CD14-positive monocyte (primary cell): Measurements from ENCODE around the gene DPP6. TPM values are rescaled to one million over a fixed set of nuclear protein-coding genes. Genes with fewer than 3 reads are reported as not detected.

ENCODE experiments used
- DNase-seq, 3 donors: peaks; one replicate each; pipeline ENCODE4 v3.0.0-alpha.2; 2011 to 2022
- H2AFZ ChIP-seq: 2 replicates; pipeline ENCODE4 v1.6.0; 2012; ENCODE audit warnings: mild to moderate bottlenecking, low read depth, low read length, inconsistent platforms; ENCODE audit not compliant: insufficient read depth, poor library complexity, severe bottlenecking
- H3K27ac ChIP-seq, 2 donors: 1 replicate in 1 of 2; 2 replicates in 1 of 2; pipeline ENCODE4 v1.5.1; 2012 to 2013; ENCODE audit warnings: low read length in 2 of 2, control low read depth in 1 of 2, inconsistent platforms in 1 of 2, low read depth in 1 of 2, mild to moderate bottlenecking in 1 of 2
- H3K27me3 ChIP-seq, 2 donors: one replicate each; pipeline versions ENCODE4 v1.6.0 to v1.6.1; 2011 to 2013; ENCODE audit warnings: low read length in 2 of 2; ENCODE audit not compliant: control insufficient read depth in 2 of 2, insufficient read depth in 2 of 2
- H3K36me3 ChIP-seq, 2 donors: replicated peaks in 1 of 2; 1 replicate in 1 of 2; 2 replicates in 1 of 2; pipeline versions ENCODE4 v1.5.1 to v1.6.1; 2012 to 2013; ENCODE audit warnings: low read length in 2 of 2, control low read depth in 1 of 2, inconsistent platforms in 1 of 2, mild to moderate bottlenecking in 1 of 2; ENCODE audit not compliant: insufficient read depth in 2 of 2, control insufficient read depth in 1 of 2
- H3K4me1 ChIP-seq, 2 donors: 1 replicate in 1 of 2; 2 replicates in 1 of 2; pipeline versions ENCODE4 v1.5.1 to v1.6.1; 2012 to 2013; ENCODE audit warnings: low read length in 2 of 2, control low read depth in 1 of 2, inconsistent platforms in 1 of 2, mild to moderate bottlenecking in 1 of 2, moderate library complexity in 1 of 2; ENCODE audit not compliant: insufficient read depth in 2 of 2, control insufficient read depth in 1 of 2
- H3K4me2 ChIP-seq: replicated peaks from 2 replicates; pipeline ENCODE3; 2012; ENCODE audit warnings: low read length, moderate library complexity, mild to moderate bottlenecking; ENCODE audit not compliant: poor library complexity, severe bottlenecking; ENCODE audit errors: extremely low read depth
- H3K4me3 ChIP-seq, 3 experiments: fragments of 200-600 bp in 1 of 3; sonication (generic) in 1 of 3; replicated peaks in 1 of 3; 1 replicate in 2 of 3; 2 replicates in 1 of 3; pipeline ENCODE4 v1.5.1; 2011 to 2013; ENCODE audit warnings: low read length in 3 of 3, mild to moderate bottlenecking in 3 of 3, control low read depth in 2 of 3, low read depth in 2 of 3, inconsistent platforms in 1 of 3, moderate library complexity in 1 of 3
- H3K79me2 ChIP-seq: 2 replicates; pipeline ENCODE4 v1.6.0; 2012; ENCODE audit warnings: mild to moderate bottlenecking, control low read depth, inconsistent platforms, low read length, moderate library complexity; ENCODE audit not compliant: insufficient read depth
- H3K9ac ChIP-seq: 2 replicates; pipeline ENCODE4 v1.6.0; 2017; ENCODE audit warnings: low read length, mild to moderate bottlenecking; ENCODE audit not compliant: insufficient read depth, poor library complexity, severe bottlenecking
- H3K9me3 ChIP-seq, 2 donors: replicated peaks in 1 of 2; 1 replicate in 1 of 2; 2 replicates in 1 of 2; pipeline versions ENCODE4 v1.5.1 to v1.6.1; 2012 to 2013; ENCODE audit warnings: low read length in 2 of 2, control low read depth in 1 of 2; ENCODE audit not compliant: control insufficient read depth in 1 of 2, insufficient read depth in 1 of 2
- H4K20me1 ChIP-seq: 2 replicates; pipeline ENCODE4 v1.6.0; 2012; ENCODE audit warnings: mild to moderate bottlenecking, low read length, control low read depth, moderate library complexity; ENCODE audit not compliant: insufficient read depth
- H3K27ac Mint-ChIP-seq, 7 donors: one replicate each; pipeline ENCODE4 v1.8.0; 2020; ENCODE audit warnings: mild to moderate bottlenecking in 7 of 7, mixed read lengths in 7 of 7, moderate library complexity in 6 of 7, inconsistent platforms in 2 of 7
- H3K27me3 Mint-ChIP-seq, 3 donors: one replicate each; pipeline ENCODE4 v1.8.0; 2021 to 2022; ENCODE audit warnings: low read depth in 3 of 3, mild to moderate bottlenecking in 3 of 3, mixed read lengths in 3 of 3, moderate library complexity in 3 of 3, inconsistent platforms in 1 of 3
- H3K36me3 Mint-ChIP-seq, 2 donors: one replicate each; pipeline ENCODE4 v1.8.0; 2020; ENCODE audit warnings: mixed read lengths in 2 of 2, inconsistent platforms in 1 of 2, mild to moderate bottlenecking in 1 of 2
- H3K4me1 Mint-ChIP-seq: one replicate; pipeline ENCODE4 v1.8.0; 2020; ENCODE audit warnings: mild to moderate bottlenecking, mixed read lengths
- H3K4me3 Mint-ChIP-seq, 2 donors: one replicate each; pipeline ENCODE4 v1.8.0; 2020; ENCODE audit warnings: mild to moderate bottlenecking in 2 of 2, mixed read lengths in 2 of 2, moderate library complexity in 1 of 2
- H3K9me3 Mint-ChIP-seq, 7 donors: one replicate each; pipeline ENCODE4 v1.8.0; 2020 to 2022; ENCODE audit warnings: mixed read lengths in 7 of 7, mild to moderate bottlenecking in 6 of 7, moderate library complexity in 6 of 7, inconsistent platforms in 2 of 7
- CTCF ChIP-seq: fragments of 200-600 bp; IDR thresholded peaks from one replicate; pipeline ENCODE4 v1.8.0; 2022; ENCODE audit warnings: antibody characterized with exemption, mild to moderate bottlenecking
- WGBS: methylation state at CpG from one replicate; pipeline ENCODE4 v1.1.5; 2013; ENCODE audit warnings: missing lambda C conversion rate; ENCODE audit not compliant: insufficient coverage; 5-methylcytosine and 5-hydroxymethylcytosine counted together
- intact Hi-C, 2 donors: fragments of 100-400 bp; cut with micrococcal nuclease; formaldehyde crosslinking; loops; one replicate each; pipeline versions ENCODE4 v1.15.0 to v1.15.1; 2023
- polyA plus RNA-seq, 3 donors: library from polyadenylated mRNA; depleted of rRNA in 1 of 3; unstranded in 2 of 3; stranded (reverse) in 1 of 3; fragments of 300-500 nt in 2 of 3; fragments of >200 nt in 1 of 3; fragmentation: Illumina TruSeq in 2 of 3; gene quantifications; 1 replicate in 2 of 3; 2 replicates in 1 of 3; pipeline ENCODE4 v1.2.3, GENCODE V29; 2012 to 2021

DPP6 gene
- polyA plus RNA-seq, 3 donors: not detected

DNA sequence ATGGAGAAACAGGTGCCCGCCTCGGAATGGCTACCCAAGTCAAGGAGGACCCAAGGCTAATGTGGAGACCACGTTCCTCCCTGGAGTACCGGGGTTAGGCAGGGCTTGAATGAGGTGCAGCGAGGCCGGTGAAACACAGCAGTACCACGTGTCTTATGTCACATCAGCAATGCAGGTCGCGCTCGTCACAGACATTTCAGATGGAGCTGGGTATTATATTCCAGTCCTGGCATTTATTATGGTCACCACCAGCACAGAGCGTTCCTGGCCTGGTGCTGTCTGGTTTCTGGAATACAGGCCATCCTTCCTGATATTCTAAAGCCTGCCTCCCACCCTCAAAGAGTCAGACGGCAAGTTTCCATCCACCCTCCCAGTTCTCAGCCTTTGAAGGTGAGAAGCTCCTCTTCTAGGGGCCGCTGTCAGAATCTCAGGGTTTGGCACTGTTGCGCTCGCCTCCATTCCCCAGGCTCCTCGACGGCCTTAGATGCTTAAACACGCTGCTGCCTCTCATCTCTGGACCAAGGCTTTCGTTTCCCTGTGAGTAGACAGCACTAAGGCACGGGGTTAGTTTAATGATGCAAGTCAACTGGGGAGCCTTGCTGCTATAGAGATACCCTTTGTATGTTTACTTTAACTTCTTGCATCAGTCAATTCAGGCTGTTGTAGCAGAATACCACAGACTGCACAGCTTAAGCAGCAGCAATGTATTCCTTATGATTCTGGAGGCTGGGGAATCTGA is 377.6 kb downstream of the DPP6 start:
- peaks cover 2 to 26% (median 14%) of the 10 kb centered on the region in 7 donors for H3K9me3 Mint-ChIP-seq
- H3K4me3 Mint-ChIP-seq: no peak overlapping the region
- Histone ChIP-seq H3K4me2 (no peak overlapping the region), H3K79me2 (no peaks in the 10 kb centered on the region), H3K9me3 (peaks cover 31 to 37% of the 10 kb centered on the region in 2 donors), H3K4me3 (no peak overlapping the region), H3K4me1 (no peaks in the 10 kb centered on the region), H3K9ac (no peak overlapping the region), H2AFZ (no peak overlapping the region), H4K20me1 (no peaks in the 10 kb centered on the region), H3K27me3 (no peaks in the 10 kb centered on the region), H3K36me3 (no peaks in the 10 kb centered on the region), H3K27ac (no peak overlapping the region)
- intact Hi-C loops: no loop called here
- H3K27ac Mint-ChIP-seq: peak overlapping the region in 1 of 7 donors; percentile 60
- 83% methylated on average over 14 of the region's 20 CpGs for WGBS
- H3K4me1 Mint-ChIP-seq: no peaks in the 10 kb centered on the region
- TF ChIP-seq CTCF: no peak
- no peaks in the 10 kb centered on the region for H3K27me3 Mint-ChIP-seq
- H3K36me3 Mint-ChIP-seq: no peaks in the 10 kb centered on the region
- no peak for DNase-seq

GRCh38 chr7:154430640-154431039 is 378.4 kb downstream of the DPP6 start:
- intact Hi-C loops: no loop called here
- Histone ChIP-seq H3K36me3 (no peaks in the 10 kb centered on the region), H3K4me2 (no peak overlapping the region), H3K4me1 (no peaks in the 10 kb centered on the region), H3K9me3 (peaks cover 31 to 41% of the 10 kb centered on the region in 2 donors), H3K79me2 (no peaks in the 10 kb centered on the region), H3K9ac (no peak overlapping the region), H2AFZ (no peak overlapping the region), H3K27ac (no peak overlapping the region), H4K20me1 (no peaks in the 10 kb centered on the region), H3K27me3 (no peaks in the 10 kb centered on the region), H3K4me3 (no peak overlapping the region)
- TF ChIP-seq CTCF: no peak
- H3K27ac Mint-ChIP-seq: no peak overlapping the region
- no peaks in the 10 kb centered on the region for H3K36me3 Mint-ChIP-seq
- DNase-seq: no peak
- peaks cover 2 to 27% (median 14%) of the 10 kb centered on the region in 7 donors for H3K9me3 Mint-ChIP-seq
- 85% methylated on average over 9 of the region's 9 CpGs for whole genome bisulfite sequencing
- no peaks in the 10 kb centered on the region for H3K4me1 Mint-ChIP-seq
- H3K27me3 Mint-ChIP-seq: no peaks in the 10 kb centered on the region
- H3K4me3 Mint-ChIP-seq: no peak overlapping the region
